Colonic mucosa (tissue), 4 donors: Measurements from ENCODE around the gene DOCK10. TPM values are rescaled to one million over a fixed set of nuclear protein-coding genes. Genes with fewer than 3 reads are reported as not detected.

Experiments used
- DNase-seq: peaks from one replicate; pipeline ENCODE4 v3.0.0-alpha.2; 2020
- H3K27ac ChIP-seq: fragments of 200-600 bp; one replicate; pipeline ENCODE4 v1.8.0; 2021
- H3K27me3 ChIP-seq: fragments of 200-600 bp; one replicate; pipeline ENCODE4 v1.8.0; 2021
- H3K36me3 ChIP-seq: fragments of 200-600 bp; one replicate; pipeline ENCODE4 v1.8.0; 2021
- H3K4me1 ChIP-seq: fragments of 200-600 bp; one replicate; pipeline ENCODE4 v1.8.0; 2021; ENCODE audit warnings: mild to moderate bottlenecking
- H3K4me3 ChIP-seq: fragments of 200-600 bp; one replicate; pipeline ENCODE4 v1.8.0; 2021
- H3K9ac ChIP-seq, 2 donors: one replicate each; pipeline ENCODE4 v1.7.0; 2013; ENCODE audit warnings: control low read depth in 2 of 2, low read depth in 2 of 2, low read length in 2 of 2
- H3K9me3 ChIP-seq: fragments of 200-600 bp; one replicate; pipeline ENCODE4 v1.8.0; 2021
- CTCF ChIP-seq: fragments of 200-600 bp; IDR thresholded peaks from one replicate; pipeline ENCODE4 v1.8.0; 2022; ENCODE audit warnings: antibody characterized with exemption, mild to moderate bottlenecking
- intact Hi-C: fragments of 100-400 bp; cut with DNase I; formaldehyde crosslinking; loops from one replicate; pipeline ENCODE4 v1.14.1; 2022
- total RNA-seq, 2 donors: library from RNA; stranded (reverse); fragmentation: NEBNext Ultra II Directional in 1 of 2; extraction: Animal tissue kit (Norgen Biotek cat#: 25700) in 1 of 2; gene quantifications; one replicate each; pipeline ENCODE4 v1.2.1, GENCODE V29; 2021
- donor health status: healthy.
- donor health status: DM: no; HTN: no; CAD: no.
- donor health status: DM: no; HTN: no; CAD: no.

The DOCK10 gene
- total RNA-seq, 2 donors from 2014 or later, result 13.5 to 17.4 TPM

DNA sequence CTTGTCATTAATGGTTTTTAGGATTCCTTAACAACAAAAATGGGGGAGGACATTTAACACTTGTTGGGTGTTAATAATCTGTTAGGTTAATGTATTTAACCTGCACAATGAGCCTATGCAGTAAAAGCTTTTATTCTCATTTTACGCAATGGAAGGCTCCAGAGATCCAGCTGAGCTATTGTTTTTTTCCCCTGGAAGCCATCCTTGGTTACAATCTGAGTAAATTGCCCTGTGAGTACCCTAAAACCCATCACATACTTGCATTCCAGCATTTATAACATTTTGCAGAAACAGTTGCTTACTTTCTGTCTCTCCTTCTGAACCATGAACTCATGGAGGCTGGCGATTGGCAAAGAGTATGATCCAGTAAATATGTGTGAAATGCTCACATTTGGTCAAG, 30.2 kb upstream of the DOCK10 start:
- intact Hi-C loops, result no loop called here
- H3K4me3 ChIP-seq, result no peak overlapping the region
- H3K27me3 ChIP-seq, result no peaks in the 10 kb centered on the region
- DNase-seq, result no peak
- no peaks in the 10 kb centered on the region for H3K4me1 ChIP-seq
- no peak for TF ChIP-seq CTCF
- no peak overlapping the region for H3K9ac ChIP-seq
- no peak overlapping the region for H3K27ac ChIP-seq
- H3K36me3 ChIP-seq, result no peaks in the 10 kb centered on the region
- no peaks in the 10 kb centered on the region for H3K9me3 ChIP-seq

DNA sequence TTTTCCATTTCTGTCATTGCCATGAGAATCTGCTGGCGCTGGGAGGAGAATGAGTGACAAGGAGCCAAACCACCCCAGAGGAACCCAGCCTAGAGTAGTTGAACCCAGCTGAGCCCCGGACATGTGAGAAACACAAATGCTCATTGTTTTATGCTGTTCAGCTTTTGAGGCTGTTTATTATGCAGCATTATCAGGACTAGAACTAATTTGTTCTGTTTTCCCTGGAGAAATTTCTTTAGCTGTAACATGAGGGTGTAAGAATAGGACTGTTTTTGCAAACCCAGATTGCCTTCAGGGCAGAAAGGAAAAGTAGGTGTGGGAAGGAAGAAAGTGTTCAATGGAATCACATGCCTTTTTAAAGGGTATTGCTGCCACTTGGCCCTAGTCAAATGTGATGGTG, 28.5 kb upstream of the DOCK10 start:
- intact Hi-C loops, result no loop called here
- TF ChIP-seq CTCF, result no peak
- Histone ChIP-seq H3K4me1 (no peaks in the 10 kb centered on the region), H3K4me3 (no peak overlapping the region), H3K27ac (no peak overlapping the region), H3K27me3 (no peaks in the 10 kb centered on the region), H3K36me3 (no peaks in the 10 kb centered on the region), H3K9ac (no peak overlapping the region), H3K9me3 (no peaks in the 10 kb centered on the region)
- DNase-seq, result no peak

DNA sequence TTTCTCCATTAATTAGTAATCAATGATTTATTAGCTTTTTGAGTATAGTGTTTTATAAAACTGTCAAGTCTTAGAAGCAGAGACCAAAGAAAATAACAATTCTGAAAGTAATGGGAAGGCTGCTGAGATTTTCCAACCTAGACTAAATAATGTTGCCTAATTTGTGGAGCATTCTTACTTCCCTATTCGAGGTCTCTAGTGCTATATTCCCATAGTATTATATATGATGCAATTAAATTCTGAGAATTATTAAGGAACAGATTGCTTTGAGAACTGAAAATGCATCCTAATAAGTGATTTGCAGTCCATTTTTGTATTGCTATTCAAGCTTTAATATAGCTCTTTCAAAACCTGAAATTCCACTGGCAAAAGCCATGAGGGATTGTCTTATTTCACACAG, 27.7 kb upstream of the DOCK10 start:
- Histone ChIP-seq H3K27ac (no peak overlapping the region), H3K27me3 (no peaks in the 10 kb centered on the region), H3K9ac (no peak overlapping the region), H3K9me3 (no peaks in the 10 kb centered on the region), H3K4me3 (no peak overlapping the region), H3K36me3 (no peaks in the 10 kb centered on the region), H3K4me1 (no peaks in the 10 kb centered on the region)
- TF ChIP-seq CTCF, result no peak
- DNase-seq, result no peak
- intact Hi-C loops, result no loop called here

- no peak for TF ChIP-seq CTCF
- no peak for DNase-seq
- no peak overlapping the region for H3K9ac ChIP-seq
- no peak overlapping the region for H3K27ac ChIP-seq
- intact Hi-C loops, result no loop called here
- no peaks in the 10 kb centered on the region for H3K36me3 ChIP-seq
- no peaks in the 10 kb centered on the region for H3K9me3 ChIP-seq
- H3K4me3 ChIP-seq, result no peak overlapping the region
- H3K27me3 ChIP-seq, result no peaks in the 10 kb centered on the region
- no peaks in the 10 kb centered on the region for H3K4me1 ChIP-seq
Observed at GRCh38 chr2:225069477-225069876, 27.2 kb upstream of the DOCK10 start.

- intact Hi-C loops, result no loop called here
- no peak for DNase-seq
- Histone ChIP-seq H3K9ac (no peak overlapping the region), H3K4me3 (no peak overlapping the region), H3K36me3 (no peaks in the 10 kb centered on the region), H3K9me3 (no peaks in the 10 kb centered on the region), H3K27ac (no peak overlapping the region), H3K4me1 (no peaks in the 10 kb centered on the region), H3K27me3 (no peaks in the 10 kb centered on the region)
- no peak for TF ChIP-seq CTCF
Observed at GRCh38 chr2:225065882-225066281, 23.6 kb upstream of the DOCK10 start.

- H3K9me3 ChIP-seq, result no peaks in the 10 kb centered on the region
- H3K27ac ChIP-seq, result no peak overlapping the region
- no peaks in the 10 kb centered on the region for H3K36me3 ChIP-seq
- H3K9ac ChIP-seq, result no peak overlapping the region
- no peak overlapping the region for H3K4me3 ChIP-seq
- DNase-seq, result no peak
- H3K27me3 ChIP-seq, result no peaks in the 10 kb centered on the region
- no peaks in the 10 kb centered on the region for H3K4me1 ChIP-seq
- intact Hi-C loops, result no loop called here
- no peak for TF ChIP-seq CTCF
Observed at GRCh38 chr2:225064928-225065327, 22.7 kb upstream of the DOCK10 start.
